Fibroblast of pulmonary artery (primary cell): Measurements from ENCODE around the gene PYDC2.

Experiments used
- DNase-seq: peaks from one replicate; pipeline ENCODE4 v3.0.0-alpha.2; 2010; ENCODE audit warnings: low read depth
- H3K4me3 ChIP-seq: replicated peaks from 2 replicates; pipeline ENCODE4 v1.5.1; 2011; ENCODE audit warnings: low read depth, mild to moderate bottlenecking, control low read depth, low read length, moderate library complexity
- CTCF ChIP-seq: IDR thresholded peaks from 2 replicates; pipeline ENCODE4 v1.5.1; 2011; ENCODE audit warnings: mild to moderate bottlenecking, control low read depth, low read length, inconsistent platforms; ENCODE audit errors: missing control alignments

PYDC2 gene

GRCh38 chr3:191461113-191461595, at the start of gene PYDC2:
Gene PYDC2 (plus strand): TSS chr3:191461163. CDS start chr3:191461163, 0 bp downstream.
- no peak for DNase-seq
- no peak for TF ChIP-seq CTCF
- H3K4me3 ChIP-seq, result no peak within 1 kb of the TSS

GRCh38 chr3:191412759-191413158, 48.2 kb upstream of the PYDC2 start:
- no peak for TF ChIP-seq CTCF
- DNase-seq, result peak; percentile 91

GRCh38 chr3:191414286-191414685, 46.7 kb upstream of the PYDC2 start:
- no peak for TF ChIP-seq CTCF
- H3K4me3 ChIP-seq, result no peak overlapping the region
- DNase-seq, result no peak

More at GRCh38 chr3:191412759-191413158, 48.2 kb upstream of the PYDC2 start:
- H3K4me3 ChIP-seq, result no peak overlapping the region

- no peak for DNase-seq
- no peak for TF ChIP-seq CTCF
- no peak overlapping the region for H3K4me3 ChIP-seq
These were observed 46.2 kb upstream of the PYDC2 start for GRCh38 chr3:191414732-191415131.

- H3K4me3 ChIP-seq, result no peak overlapping the region
- TF ChIP-seq CTCF, result no peak
- no peak for DNase-seq
These were observed 45.4 kb upstream of the PYDC2 start for GRCh38 chr3:191415566-191415965.

- TF ChIP-seq CTCF, result no peak
- no peak for DNase-seq
- H3K4me3 ChIP-seq, result no peak overlapping the region
These were observed 43.6 kb upstream of the PYDC2 start for GRCh38 chr3:191417457-191417729.

- H3K4me3 ChIP-seq, result no peak overlapping the region
- TF ChIP-seq CTCF, result no peak
- no peak for DNase-seq
These were observed 40.2 kb upstream of the PYDC2 start for GRCh38 chr3:191420771-191421170.
